NCI-H345 (cell line): ENCODE measurements around the gene KANK3.
"Not testable (repeated sequence)": the region's sequence is repeated elsewhere in the genome, so short reads cannot be mapped to it uniquely, and the experiment has no call there.

ENCODE experiments used
- DNase-seq: peaks from one replicate; lab custom pipeline; 2025; lab: John Stamatoyannopoulos, UW

Gene KANK3

DNA sequence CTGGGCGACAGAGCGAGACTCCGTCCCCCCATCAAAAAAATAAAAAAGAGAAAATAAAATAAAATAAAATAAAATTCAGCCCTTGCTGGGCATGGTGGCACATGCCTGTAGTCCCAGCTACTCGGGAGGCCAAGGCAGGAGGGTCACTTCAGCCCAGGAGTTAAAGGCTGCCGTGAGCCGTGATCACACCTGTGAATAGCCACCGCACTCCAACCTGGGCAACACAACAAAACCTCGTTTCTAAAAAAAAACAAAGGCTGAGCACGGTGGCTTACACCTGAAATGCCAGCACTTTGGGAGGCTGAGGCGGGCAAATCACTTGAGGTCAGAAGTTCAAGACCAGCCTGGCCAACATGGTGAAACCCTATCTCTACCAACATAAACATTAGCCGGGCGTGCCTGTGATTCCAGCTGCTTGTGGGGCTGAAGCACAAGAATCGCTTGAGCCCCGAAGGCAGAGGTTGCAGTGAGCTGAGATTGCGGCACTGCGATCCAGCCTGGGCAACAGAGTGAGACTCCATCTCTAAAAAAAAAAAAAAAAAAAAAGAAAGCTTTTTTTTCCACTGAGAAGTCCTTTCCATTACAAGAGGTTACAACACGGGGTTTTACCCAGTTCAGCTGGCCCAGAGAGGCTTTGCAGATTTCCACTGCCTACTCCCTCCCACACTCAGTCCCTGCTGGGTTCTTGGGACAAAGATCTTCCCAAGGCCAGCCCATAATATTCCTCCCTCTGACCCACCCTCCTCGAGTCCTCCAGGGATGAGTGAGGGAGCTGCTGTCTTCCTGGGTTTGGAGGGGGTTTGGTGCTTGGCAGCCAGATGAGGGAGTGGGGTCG lies 27.3 kb upstream of the KANK3 start:
- DNase-seq = no peak

DNA sequence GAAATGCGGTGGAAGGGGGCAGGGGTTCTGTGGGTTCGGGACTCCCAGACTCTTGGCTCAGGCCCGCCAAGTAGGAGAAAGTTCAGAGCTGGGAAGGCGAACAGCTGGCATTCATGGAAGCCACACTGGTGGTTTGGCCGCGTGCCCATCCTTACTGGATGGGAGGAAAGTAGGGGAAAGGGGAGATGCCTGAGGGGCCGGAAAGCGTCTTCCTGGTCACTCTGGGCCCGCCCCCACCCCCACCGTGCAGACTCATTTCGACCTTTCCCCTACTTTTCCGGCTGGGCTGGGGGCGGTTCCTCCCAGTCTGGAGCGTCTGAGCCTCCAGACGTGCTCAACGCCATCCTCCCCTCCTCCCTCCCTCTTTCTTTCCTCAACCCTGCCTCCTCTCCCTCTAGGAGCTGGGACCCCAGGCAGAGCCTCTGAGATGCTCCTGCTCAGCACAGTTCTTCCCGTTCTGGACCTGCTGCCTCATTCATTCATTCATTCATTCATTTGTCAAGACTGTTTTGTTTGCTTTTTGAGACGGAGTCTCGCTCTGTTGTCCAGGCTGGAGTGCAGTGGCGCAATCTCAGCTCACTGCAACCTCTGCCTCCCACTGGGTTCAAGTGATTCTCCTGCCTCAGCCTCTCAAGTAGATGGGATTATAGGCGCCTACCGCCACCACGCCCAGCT lies 24.4 kb upstream of the KANK3 start:
- peak; percentile 14 for DNase-seq

DNA sequence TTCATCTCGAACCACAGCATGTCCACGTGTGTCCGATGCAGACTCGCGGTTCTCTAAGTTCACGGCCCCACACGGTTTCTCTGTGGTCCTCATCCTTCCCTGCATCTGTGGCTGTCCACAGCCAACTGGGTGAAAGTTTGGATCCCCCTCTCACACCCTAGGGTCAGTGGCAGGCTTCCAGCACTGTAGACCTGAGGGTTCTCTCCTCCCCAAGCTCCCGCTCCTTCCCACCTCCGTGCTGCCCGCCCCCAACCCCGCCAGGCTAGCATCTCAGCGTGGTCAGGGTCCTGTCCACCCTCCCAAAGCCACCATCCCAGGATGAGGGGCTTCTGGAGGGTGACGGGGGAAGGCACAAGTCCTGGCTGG lies 23.9 kb upstream of the KANK3 start:
- no peak for DNase-seq

DNA sequence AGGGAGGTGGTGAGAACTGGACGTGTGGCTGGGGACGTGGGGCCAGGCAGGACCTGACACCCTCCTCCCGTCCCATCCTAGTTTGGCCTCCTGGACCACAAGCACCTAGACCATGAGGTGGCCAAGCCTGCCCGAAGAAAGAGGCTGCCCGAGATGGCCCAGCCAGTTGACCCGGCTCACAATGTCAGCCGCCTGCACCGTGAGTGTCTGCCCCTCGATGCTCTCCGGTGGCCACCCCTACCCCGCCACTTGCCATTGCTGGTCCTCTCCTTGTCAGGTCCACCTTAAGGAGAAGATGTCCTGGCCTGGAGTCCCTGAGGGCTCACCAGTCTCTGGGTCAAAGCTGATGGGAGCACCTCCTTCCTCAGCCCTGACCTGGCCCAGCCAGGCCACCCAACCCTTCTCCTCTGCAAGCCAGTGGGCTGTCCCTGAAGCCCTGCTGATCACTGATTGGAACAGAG lies 23.1 kb upstream of the KANK3 start:
- no peak for DNase-seq

DNA sequence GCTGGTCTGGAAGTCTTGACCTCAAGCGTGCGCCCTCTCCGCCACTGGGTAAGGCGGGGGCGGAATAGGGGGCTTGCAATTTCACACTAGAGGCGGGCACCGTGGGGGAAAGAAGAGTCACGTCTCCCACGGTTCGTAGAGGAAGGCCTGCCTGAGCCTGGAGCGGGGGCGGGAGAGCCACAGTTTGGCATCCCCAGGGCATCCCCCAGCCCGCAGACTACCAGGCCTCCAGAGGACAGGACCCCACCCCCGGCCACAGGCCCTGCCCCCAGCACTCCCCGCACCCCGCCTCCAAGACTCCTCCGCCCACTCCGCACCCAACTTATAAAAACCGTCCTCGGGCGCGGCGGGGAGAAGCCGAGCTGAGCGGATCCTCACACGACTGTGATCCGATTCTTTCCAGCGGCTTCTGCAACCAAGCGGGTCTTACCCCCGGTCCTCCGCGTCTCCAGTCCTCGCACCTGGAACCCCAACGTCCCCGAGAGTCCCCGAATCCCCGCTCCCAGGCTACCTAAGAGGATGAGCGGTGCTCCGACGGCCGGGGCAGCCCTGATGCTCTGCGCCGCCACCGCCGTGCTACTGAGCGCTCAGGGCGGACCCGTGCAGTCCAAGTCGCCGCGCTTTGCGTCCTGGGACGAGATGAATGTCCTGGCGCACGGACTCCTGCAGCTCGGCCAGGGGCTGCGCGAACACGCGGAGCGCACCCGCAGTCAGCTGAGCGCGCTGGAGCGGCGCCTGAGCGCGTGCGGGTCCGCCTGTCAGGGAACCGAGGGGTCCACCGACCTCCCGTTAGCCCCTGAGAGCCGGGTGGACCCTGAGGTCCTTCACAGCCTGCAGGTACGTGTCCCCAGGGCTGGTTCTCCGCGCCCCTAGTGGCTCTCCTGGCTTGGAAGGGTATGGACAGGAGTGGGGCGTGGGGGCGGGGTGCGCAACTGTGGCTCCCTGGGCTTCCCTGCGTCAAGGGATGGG lies 21.0 kb upstream of the KANK3 start, which contains the start of gene ANGPTL4:
Gene ANGPTL4, plus strand, starts transcription at position 353 of the 969 bp plus-strand sequence. Its CDS starts 167 bp downstream, at position 520.
- peak; percentile 50 for DNase-seq

DNA sequence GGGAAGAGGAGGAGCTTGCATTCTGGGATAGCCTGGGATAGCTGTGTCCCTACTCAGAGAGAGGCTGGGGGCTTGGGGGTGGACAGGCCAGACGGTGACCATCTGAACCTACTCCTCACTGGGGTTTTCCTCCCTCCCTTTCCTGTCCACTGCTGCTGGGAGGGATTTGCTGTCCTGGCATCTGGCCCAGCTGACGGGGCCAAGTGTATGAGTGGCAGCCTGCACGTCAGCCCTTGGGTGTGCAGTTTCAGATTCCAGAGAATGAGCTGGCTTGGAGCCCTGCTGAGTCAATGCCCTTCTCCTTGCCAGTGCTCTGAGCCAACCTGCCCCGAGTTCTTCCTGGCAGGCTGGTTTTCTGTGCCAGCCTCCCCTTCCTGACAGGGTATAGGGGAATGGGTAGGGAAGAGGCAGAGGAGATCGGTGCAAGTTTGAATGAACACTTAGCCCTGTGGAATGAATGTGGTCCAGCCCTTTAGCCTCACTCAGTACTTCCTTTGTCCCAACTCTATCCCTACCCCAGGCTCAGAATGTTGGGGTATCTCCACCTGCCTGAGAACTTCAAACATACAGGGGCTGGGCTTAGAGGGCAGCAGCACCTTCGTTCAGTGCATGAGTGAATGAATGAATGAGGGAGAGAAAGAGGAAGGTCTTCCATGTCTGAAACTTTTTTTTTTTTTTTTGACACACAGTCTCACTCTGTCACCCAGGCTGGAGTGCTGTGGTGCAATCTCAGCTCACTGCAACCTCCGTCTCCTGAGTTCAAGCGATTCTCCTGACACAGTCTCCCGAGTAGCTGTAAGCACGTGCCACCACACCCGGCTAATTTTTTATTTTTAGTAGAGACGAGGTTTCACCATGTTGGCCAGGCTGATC lies 19.1 kb upstream of the KANK3 start:
- peak; percentile 80 for DNase-seq

DNA sequence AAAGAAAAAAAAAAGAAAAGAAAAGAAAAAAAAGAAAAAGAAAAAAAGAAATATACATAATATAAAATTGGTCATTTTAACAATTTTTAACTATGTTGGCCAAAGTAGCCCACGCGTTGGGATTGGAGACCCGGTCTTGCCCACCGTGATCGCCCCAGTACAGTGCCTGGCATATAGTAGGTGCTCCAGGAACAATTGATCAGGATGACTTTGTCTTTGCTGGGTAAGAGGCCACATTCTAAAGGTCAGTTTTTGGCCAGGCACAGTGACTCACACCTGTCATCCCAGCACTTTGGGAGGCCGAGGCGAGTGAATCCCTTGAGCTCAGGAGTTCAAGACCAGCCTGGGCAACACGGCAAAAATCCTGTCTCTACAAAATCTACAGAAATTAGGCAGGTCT lies 17.1 kb upstream of the KANK3 start:
- no peak for DNase-seq

DNA sequence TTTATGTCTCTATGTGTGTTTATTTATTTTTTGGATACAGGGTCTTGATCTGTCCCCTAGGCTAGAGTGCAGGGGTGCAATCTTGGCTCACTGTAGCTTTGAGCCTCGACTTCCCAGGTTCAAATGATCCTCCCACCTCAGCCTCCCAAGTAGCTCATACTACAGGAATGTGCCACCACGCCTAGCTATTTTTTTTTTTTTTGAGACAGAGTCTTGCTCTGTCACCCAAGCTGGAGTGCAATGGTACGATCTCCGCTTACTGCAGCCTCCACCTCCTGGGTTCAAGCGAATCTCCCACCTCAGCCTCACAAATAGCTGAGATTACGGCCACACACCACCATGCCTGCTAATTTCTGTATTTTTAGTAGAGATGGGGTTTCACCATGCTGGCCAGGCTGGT lies 15.9 kb upstream of the KANK3 start:
- DNase-seq = no peak

DNA sequence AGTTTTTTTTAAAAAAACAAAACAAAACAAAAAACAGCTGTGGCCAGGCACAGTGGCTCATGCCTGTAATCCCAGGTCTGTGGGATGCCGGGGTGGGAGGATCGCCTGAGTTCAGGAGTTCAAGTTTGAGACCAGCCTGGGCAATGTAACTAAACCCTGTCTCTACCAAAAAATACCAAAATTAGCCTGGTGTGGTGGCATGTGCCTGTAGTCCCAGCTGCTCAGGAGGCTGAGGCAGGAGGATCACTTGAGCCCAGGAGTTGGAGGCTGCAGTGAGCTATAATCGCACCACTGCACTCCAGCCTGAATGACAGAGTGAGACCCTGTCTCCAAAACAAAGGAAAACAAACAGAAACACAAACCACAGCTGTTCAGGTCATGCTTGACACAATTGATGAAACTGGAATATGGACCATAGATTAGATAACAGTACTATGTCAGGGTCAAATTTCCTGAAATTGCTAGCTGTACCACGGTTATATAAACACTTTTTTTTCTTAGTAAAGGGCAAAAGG lies 14.0 kb upstream of the KANK3 start:
- DNase-seq = no peak

DNA sequence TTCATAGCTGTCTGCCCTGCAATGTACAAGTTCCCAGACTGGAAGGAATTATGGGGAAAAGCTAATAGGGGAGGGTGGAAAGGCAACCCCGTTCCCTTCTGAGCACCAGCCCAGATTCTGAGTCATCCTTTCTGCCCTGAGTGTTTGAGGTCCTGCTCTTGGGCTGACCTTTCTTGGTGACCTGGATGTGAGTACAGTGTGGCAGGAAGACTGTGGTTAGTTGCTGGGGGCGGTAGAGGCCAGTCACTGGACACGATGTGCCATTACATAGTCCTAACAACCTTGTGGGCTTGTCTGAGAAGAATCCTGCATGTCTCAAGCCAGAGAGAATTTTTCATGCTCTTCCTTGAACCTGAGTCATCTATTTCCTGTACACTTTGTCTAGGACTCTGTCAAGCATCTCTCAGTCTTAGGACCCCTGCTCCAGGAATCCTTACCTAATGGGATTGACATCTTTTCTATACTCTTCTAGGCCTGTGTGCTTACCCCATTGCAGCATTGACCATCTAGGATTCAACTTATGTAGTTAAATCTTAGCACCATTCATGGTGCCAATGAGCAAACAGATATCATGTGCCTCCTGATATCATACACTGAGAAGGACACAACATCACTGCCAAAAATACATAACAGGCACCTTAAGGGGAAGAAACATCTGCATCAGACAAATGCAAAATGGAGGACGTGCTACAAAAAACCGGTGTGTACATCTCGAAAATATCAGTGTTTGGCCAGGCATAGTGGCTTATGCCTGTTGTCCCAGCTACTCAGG lies 12.8 kb upstream of the KANK3 start:
- DNase-seq = no peak

DNA sequence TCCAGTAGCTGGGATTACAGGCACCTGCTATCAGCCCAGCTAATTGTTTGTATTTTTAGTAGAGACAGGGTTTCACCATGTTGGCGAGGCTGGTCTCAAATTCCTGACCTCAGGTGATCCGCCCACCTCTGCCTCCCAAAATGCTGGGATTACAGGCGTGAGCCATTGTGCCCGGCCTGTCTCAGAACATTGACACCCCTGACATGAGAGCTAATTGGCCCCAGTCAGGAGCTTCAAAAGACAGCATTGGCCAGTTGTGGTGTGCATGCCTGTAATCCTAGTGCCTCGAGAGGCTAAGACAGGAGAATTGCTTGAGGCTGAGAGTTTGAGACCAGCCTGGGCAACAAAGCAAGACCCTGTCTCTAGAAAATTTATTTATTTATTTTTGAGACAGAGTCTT lies 9.8 kb upstream of the KANK3 start:
- DNase-seq = not testable (repeated sequence)

DNA sequence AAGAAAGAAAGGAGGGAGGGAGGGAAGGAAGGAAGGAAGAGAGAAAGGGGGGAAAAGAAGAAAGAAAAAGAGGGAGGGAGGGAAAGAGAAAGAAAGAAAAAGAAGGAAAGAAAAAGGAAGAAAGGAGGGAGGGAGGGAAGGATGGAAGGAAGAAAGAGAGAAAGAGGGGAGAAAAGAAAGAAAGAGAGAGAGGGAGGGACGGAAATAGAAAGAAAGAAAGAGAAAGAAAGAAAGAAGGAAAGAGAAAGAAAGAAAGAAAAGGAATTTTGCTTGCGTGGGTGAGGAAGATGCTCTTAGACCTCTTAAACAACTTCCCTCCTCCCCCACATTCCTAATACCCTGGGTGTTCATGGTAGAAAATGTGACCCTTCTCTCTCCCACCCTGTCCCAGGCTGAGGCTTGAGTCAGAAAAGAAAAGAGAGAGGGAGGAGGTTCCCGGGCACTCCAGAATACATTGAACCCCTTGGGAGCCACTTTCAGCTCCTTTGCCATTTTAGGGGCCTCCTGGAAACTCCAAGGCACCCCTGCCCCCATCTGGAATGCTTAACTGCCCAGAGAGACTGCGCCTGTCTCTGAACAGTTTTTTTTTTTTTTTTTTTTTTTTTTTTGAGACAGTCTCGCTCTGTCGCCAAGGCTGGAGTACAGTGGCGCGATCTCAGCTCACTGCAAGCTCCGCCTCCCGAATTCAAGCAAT lies 9.2 kb upstream of the KANK3 start:
- no peak for DNase-seq

DNA sequence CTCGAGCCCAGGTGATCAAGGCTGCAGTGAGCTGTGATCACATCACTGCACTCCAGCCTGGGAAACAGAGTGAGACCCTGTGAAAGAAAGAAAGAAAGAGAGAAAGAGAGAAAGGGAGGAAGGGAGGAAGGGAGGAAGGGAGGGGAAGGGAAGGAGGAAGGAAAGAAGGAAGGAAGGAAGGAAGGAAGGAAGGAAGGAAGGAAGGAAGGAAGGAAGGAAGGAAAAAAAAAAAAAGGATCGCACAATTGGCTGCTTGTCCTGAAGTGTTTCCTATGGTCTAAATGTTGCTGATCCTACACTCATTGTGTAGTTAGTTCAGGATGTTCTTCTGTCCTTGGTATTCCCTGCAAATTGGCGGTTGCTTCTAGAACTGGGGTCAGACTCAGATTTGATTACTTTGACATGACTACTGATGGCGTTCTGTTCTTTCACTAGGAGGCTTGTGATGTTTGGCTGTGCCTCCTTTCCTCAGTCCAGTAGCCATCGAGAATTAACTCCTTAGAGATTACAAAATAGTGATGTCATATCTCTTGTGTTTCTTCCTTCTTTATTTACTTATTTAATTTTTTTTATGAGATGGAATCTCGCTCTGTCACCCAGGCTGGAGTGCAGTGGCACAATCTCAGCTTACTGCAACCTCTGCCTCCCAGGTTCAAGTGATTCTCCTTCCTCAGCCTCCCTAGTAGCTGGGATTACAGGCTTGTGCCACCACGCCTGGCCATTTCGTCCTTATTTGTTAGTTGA lies 6.7 kb upstream of the KANK3 start:
- not testable (repeated sequence) for DNase-seq

DNA sequence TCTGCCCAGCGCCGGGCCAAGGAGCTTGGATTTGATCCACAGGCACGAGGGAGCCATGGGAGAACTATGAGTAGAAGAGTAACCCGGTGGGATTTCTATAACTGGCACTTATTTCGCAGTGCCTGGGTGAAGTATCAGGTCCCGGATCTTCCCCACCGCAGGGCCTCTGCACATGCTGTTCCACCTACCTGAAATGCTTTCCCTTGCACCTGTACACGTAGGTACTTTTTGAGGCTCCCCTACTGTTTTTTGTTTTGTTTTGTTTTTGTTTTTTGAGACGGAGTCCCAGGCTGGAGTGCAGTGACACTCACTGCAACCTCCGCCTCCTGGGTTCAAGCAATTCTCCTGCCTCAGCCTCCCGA lies 402 bp upstream of the KANK3 start:
- no peak for DNase-seq

DNA sequence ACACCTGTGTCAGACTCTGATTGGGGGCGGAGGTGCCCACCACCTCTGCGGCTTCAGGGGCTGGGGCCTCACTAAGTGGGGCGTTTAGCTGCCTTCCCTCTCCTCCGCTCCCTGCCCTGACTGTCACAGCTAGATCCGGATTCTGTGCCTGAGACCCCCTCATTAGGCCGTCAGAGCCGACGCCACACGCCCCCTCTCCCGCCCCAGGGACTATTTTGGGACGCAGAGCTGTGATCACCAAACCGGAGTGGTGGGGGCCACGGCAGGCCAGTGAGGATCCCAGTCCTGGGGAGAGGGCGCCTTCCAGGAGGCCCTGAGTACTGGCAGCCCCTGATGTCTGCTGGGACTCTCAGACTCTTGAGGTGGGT lies 762 bp downstream of the KANK3 start:
- no peak for DNase-seq

DNA sequence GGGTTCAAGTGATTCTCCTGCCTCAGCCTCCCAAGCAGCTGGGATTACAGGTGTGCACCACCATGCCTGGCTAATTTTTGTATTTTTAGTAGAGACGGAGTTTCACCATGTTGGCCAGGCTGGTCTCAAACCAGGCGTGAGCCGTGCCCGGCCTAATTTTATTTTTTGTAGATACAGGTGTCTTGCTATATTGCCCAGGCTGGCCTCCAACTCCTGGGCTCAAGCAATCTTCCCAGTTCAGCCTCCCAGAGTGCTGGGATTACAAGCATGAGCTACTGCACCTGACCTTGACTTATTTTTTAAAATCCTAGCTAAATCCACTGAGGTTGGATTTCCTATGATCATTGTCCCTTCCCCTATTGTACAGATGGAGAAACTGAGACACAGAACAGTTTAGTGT lies 1.6 kb downstream of the KANK3 start:
- not testable (repeated sequence) for DNase-seq

DNA sequence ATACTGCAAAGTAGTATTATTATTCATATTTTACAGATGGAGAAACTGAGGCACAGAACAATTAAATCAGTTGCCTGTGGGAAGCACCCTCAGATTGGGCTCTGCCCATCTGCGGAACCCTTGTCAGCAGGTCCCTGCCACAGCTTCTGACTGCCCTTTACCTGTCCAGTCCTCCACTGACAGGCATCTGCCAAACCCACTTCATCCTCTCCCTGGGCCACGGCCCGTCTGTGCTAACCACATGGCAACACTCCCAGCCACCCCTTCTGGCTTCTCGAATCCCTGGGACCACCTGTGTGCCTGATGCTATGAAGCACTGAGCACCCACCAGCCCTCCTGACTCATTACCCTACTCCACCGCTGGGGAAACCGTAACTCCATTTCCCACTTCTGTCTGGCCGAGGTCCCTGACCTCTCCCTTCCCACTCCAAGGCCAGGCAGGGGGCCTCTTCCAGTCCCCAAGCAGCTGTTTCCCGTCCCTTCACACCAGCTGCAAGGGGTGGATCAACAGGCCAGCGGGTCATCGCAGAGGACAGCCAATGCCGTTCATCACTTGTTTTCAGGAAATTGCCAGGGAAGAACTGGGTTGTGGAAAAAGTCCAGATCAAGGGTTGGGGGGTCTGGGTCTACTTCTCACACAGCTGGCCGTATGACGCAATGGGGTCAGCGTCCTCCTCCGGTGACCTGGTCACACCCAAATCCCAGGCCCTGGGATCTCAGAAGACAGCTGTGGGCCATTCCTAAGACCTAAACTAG lies 2.5 kb downstream of the KANK3 start:
- no peak for DNase-seq

DNA sequence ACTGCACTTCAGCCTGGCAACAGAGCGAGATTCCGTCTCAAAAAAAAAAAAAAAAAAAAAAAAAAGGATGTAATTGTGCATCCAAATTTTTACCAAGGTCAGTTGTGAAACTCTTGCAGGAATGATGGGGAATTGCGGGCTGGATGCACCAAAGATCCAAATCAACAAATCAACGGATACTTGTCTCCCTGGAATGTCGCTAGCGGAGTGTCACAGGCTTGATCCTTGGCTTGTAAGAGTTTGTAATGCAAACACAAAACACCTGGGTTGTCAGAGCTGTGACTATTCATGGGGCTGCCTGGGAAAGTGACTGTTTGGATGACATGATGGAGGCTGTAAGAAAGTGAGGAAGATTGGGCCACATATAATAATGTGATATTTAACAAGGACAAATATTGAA lies 4.2 kb downstream of the KANK3 start:
- DNase-seq = no peak
